NT2/D1 (cell line): ENCODE measurements around the gene FBXO46.

ENCODE experiments used
- SUZ12 ChIP-seq: IDR thresholded peaks from 2 replicates; pipeline ENCODE4 v1.6.1; 2011; ENCODE audit not compliant: insufficient read length, insufficient read depth; ENCODE audit errors: extremely low read depth
- ZNF274 ChIP-seq: IDR thresholded peaks from 2 replicates; pipeline ENCODE4 v1.6.1; 2011; ENCODE audit warnings: mild to moderate bottlenecking, low read depth, low read length

- TF ChIP-seq ZNF274 (no peak), SUZ12 (no peak)
These were observed 12.6 kb downstream of the FBXO46 start for GRCh38 chr19:45717983-45718650.
